Ascending aorta (tissue), 2 donors: ENCODE data around the gene NR4A3. TPM values are rescaled to one million over a fixed set of nuclear protein-coding genes. Genes with fewer than 3 reads are reported as not detected.

Experiments used
- DNase-seq, 2 donors: peaks; one replicate each; pipeline ENCODE4 v3.0.0-alpha.2; 2019; ENCODE audit warnings: low spot score in 2 of 2
- H3K27ac ChIP-seq, 2 donors: fragments of 200-600 bp; sonication (generic); one replicate each; pipeline ENCODE4 v1.5.1; 2016 to 2017; ENCODE audit warnings: mild to moderate bottlenecking in 1 of 2
- H3K27me3 ChIP-seq: fragments of 200-600 bp; sonication (generic); one replicate; pipeline ENCODE4 v1.5.1; 2017
- H3K36me3 ChIP-seq, 2 donors: fragments of 200-600 bp; sonication (generic); one replicate each; pipeline ENCODE4 v1.5.1; 2016
- H3K4me1 ChIP-seq, 2 donors: fragments of 200-600 bp; sonication (generic); one replicate each; pipeline ENCODE4 v1.5.1; 2016 to 2017; ENCODE audit warnings: mild to moderate bottlenecking in 1 of 2
- H3K4me3 ChIP-seq, 2 donors: fragments of 200-600 bp; sonication (generic); one replicate each; pipeline ENCODE4 v1.5.1; 2016 to 2017; ENCODE audit warnings: mild to moderate bottlenecking in 1 of 2
- H3K9me3 ChIP-seq, 2 donors: fragments of 200-600 bp; sonication (generic); one replicate each; pipeline ENCODE4 v1.5.1; 2016
- CTCF ChIP-seq, 3 experiments: fragments of 200-600 bp in 2 of 3; fragments of 450-650 bp in 1 of 3; sonication (generic) in 2 of 3; IDR thresholded peaks; one replicate each; pipeline ENCODE4 v1.5.1; 2016 to 2019; ENCODE audit warnings: antibody characterized with exemption in 3 of 3, mild to moderate bottlenecking in 1 of 3, moderate library complexity in 1 of 3
- intact Hi-C: fragments of 100-400 bp; cut with DNase I; formaldehyde crosslinking; loops from one replicate; pipeline ENCODE4 v1.15.1; 2023
- total RNA-seq: library from RNA; depleted of rRNA; stranded (reverse); fragments of >200 nt; gene quantifications from one replicate; pipeline ENCODE4 v1.1.0, GENCODE V29; 2016

NR4A3 gene
- total RNA-seq, 1 donor from 2014 or later = 21.3 TPM

DNA sequence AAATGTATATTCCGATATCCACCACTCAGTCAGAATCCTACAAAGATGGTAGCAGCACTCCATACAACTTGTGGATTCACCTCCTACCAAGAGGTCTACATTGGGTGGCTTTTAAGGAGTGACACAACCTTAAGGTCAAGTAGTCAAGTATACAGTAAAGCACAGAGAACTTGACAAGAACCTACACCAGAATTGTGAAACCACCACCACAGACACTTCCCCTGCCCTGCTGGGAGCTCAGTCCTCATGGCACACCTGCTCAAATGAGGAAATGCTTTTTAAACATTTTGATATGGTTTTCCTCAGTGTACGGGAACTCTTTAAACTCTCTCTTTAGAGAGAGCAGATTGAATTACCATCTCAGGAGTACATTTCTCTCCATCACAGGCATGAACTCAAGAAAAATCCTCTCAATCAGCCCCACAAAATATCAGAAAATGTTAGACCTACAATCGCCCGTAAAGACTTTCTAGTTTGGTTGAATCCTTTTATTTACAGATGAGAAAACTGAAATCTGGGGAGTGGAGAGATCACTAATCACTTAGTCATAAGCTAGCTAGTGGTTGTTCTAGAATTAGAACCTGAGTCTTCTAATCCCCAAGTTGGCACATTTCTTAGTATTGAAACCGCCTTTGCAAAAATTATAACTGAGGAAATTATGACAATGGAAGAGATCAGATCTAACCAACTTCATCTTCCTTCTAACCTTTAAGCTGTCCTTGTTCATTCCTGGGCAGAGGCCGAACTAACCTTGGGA is 38.5 kb upstream of the NR4A3 start:
- intact Hi-C loops = no loop called here
- H3K27ac ChIP-seq = no peak overlapping the region
- H3K4me1 ChIP-seq = no peaks in the 10 kb centered on the region
- H3K36me3 ChIP-seq = no peaks in the 10 kb centered on the region
- no peak for TF ChIP-seq CTCF (IDR thresholded peaks at IDR 0.05)
- no peaks in the 10 kb centered on the region for H3K9me3 ChIP-seq
- H3K4me3 ChIP-seq = no peak overlapping the region
- H3K27me3 ChIP-seq = no peaks in the 10 kb centered on the region
- no peak for DNase-seq

DNA sequence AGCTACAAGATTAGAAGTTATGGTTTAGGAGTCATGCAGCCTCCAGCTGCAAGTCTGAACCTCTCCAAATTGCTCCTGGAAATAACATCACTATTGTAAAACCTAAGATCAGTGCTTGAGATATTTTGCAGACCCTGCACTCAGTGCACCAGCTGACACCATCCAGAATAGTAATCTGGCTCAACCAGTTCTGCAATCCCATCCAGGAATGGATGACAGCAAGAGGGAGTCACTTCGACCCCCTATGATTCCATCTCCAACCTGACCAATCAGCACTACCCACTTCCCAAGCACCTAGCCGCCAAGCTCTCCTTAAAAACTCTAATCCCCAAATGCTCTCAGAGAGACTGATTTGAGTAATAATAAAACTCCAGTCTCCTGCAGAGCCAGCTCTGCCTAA is 37.9 kb upstream of the NR4A3 start:
- Histone ChIP-seq H3K9me3 (no peaks in the 10 kb centered on the region), H3K4me3 (no peak overlapping the region), H3K36me3 (no peaks in the 10 kb centered on the region), H3K4me1 (no peaks in the 10 kb centered on the region), H3K27ac (no peak overlapping the region), H3K27me3 (no peaks in the 10 kb centered on the region)
- no peak for TF ChIP-seq CTCF (IDR thresholded peaks at IDR 0.05)
- DNase-seq = no peak
- intact Hi-C loops = no loop called here

DNA sequence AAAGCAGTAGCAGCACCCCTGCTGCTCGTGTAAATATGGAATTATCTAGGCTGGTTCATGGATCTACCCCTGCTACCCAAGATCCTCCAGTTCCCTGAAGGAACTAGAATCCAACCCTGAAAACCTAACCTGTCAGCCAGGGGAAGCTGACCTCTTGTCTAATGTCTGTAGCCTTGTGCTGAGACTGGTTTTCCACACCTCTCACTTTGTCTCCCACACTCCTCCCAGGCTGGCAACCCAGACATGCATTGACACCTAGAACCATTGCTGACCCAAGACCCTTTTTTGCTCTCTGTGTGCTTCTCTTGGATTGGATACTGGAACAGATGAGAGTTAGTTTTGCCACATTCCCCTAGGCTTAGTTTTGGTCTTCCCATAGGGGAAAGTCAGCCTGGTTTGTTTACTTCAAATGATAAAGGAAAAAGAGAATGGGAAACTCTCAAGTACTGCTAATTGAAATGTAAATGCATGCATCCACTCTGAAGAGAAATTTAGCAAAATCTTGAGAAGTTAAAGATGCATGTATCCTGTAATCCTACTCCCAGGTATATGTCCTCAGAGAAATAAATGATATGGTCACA is 36.6 kb upstream of the NR4A3 start:
- intact Hi-C loops = no loop called here
- DNase-seq = no peak
- Histone ChIP-seq H3K4me3 (no peak overlapping the region), H3K4me1 (no peaks in the 10 kb centered on the region), H3K27me3 (no peaks in the 10 kb centered on the region), H3K27ac (no peak overlapping the region), H3K9me3 (no peaks in the 10 kb centered on the region), H3K36me3 (no peaks in the 10 kb centered on the region)
- TF ChIP-seq CTCF (IDR thresholded peaks at IDR 0.05) = no peak

DNA sequence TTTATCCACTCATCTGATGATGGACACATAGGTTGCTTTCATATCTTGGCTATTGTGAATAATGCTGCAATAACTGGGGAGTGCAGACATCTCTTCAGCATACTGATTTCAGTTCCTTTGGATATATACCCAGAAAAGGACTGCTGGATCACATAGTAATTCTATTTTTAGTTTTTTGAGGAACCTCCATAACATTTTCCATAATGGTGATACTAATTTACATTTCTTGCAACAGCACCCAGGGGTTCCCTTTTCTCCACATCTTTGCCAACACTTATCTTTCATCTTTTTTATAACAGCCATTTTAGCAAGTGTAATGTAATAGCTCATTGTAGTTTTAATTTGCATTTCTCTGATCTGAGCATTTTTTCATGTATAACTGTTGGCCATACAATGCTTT is 34.1 kb upstream of the NR4A3 start:
- Histone ChIP-seq H3K4me3 (no peak overlapping the region), H3K9me3 (no peaks in the 10 kb centered on the region), H3K27ac (no peak overlapping the region), H3K36me3 (no peaks in the 10 kb centered on the region), H3K4me1 (no peaks in the 10 kb centered on the region), H3K27me3 (no peaks in the 10 kb centered on the region)
- intact Hi-C loops = no loop called here
- no peak for DNase-seq
- no peak for TF ChIP-seq CTCF (IDR thresholded peaks at IDR 0.05)

DNA sequence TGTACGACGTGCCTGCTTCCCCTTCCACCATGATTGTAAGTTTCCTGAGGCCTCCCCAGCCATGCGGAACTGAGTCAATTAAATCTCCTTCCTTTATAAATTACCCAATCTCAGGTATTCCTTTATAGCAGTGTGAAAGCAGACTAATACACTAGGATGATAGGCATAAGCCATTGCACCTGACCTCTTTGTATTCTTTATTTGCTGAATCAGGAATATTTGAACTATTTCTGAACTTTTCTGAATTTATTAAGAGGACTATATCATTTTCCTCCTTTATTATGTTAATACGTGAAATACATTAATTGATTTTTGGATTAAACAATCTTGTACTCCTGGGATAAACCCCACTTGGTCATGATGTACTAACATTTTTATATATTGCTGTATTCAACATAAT is 28.2 kb upstream of the NR4A3 start:
- no peaks in the 10 kb centered on the region for H3K9me3 ChIP-seq
- no peak for TF ChIP-seq CTCF (IDR thresholded peaks at IDR 0.05)
- intact Hi-C loops = no loop called here
- H3K4me3 ChIP-seq = no peak overlapping the region
- no peaks in the 10 kb centered on the region for H3K27me3 ChIP-seq
- H3K4me1 ChIP-seq = no peaks in the 10 kb centered on the region
- no peak for DNase-seq
- no peaks in the 10 kb centered on the region for H3K36me3 ChIP-seq
- H3K27ac ChIP-seq = no peak overlapping the region
